CD4-positive, alpha-beta T cell treated with Interleukin-17A for 4 hours (primary cell): Measurements from ENCODE around the gene P3H1.
"Not testable (repeated sequence)": the region's sequence is repeated elsewhere in the genome, so short reads cannot be mapped to it uniquely, and the experiment has no call there.

Experiments used
- DNase-seq: peaks from one replicate; pipeline ENCODE4 v3.0.0-alpha.2; 2020; ENCODE audit warnings: mixed read lengths

P3H1 gene

DNA sequence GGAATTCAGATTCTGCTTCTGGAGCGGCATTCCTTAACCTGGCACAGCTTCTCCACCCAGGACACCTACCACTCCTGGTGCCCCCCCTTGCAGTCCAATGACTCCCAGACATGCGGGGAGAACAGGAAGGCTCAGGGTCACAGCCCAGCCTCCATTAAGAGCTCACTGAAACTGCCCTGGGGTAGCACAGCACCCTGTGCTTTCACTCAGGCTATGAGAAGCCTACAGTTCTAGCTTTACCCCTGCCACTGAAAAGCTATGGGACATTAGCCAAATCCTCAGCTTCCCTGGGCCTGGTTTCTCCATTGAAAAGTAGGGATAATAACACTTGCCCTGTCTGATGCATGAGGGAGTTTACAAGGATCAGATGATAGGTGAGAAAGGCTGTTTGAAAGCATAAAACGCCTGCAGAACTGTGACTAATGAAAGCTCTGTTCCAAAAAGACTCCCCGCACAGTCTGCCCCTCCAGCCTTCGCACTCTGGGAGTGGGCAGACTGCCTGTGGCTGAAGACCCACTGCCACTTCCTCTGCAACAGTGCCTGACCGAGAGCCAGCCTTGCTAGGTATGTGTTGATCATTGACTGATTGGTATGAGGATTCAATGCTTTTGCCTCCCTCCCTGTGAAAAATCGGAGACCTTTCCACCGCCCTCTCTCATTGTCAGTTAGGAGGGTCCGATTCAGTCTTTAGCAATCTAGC, 24.1 kb downstream of the P3H1 start:
- no peak for DNase-seq

DNA sequence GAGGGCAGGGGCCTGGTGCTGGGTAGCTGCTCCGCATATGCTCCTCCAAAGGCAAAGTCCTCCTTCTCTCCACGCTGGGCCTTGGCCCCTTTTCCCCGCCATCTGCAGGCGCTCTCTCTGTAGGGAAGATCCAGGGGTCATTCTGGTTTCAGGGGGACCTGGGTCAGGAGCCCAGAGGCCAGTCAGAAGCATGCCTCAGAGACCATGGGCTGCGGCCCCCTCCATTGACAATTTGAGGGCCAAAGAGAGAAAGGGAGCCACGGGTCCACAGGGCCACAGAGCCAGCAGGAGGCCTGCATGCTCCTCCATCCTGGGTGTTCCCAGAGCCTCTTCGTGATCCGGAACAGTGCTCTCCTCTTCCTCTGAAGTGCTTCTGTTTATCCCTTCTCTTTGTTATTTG, 24.7 kb downstream of the P3H1 start:
- no peak for DNase-seq

DNA sequence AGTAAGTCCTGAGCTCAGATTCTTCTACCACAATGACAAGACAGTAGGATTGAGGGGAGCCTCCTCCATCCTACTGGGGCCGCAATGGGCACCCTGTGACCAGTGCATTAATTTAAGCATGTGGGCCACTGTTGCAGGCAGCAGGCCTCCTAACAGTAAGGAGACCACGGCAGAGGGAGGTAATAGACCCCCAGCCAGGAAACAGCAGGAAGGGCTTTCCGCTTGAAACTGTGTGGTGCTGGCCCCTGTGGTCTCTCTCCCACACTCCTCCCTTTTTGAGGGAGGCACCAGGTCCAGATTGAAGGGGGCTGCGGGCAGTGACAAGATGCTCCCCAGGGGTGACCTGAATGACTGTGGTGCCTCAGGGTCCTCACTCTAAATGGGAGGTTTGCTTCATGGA, 25.1 kb downstream of the P3H1 start:
- DNase-seq = no peak

DNA sequence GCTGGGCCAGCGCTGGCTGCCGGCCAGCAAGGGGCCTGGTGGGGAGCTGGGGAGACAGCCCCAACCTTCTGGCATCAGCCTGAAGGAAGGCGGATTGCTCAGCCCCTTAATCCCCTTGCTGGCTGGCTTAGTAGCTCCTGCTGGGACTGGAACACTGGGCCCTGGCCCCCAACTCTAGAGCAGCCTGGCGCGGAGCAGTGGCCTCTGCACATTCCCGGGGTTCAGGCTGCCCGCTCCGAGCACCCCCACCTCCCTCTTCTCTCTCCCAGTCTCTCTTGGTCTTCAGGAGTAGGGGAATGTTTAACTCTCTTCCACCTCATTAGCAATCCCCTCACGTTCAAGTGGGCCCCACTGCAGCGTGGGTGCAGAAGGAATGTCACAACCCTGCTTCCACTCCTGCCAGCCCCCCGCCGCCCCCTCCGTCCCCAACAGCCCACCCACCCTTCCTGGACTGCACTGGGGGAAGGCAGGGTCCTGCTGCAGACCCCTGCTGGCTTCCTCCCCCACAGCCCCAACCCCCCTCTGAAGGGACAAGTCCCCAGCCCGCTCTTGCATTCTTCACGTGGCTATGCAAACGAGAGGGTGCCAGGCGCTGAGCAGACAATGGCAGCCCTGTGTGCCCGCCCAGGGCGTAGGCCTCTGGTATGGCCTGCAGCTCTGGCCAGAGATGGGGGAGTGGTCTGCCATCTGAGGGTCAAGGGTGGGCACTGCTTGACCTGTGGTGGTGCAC, 25.8 kb downstream of the P3H1 start:
- DNase-seq = no peak

DNA sequence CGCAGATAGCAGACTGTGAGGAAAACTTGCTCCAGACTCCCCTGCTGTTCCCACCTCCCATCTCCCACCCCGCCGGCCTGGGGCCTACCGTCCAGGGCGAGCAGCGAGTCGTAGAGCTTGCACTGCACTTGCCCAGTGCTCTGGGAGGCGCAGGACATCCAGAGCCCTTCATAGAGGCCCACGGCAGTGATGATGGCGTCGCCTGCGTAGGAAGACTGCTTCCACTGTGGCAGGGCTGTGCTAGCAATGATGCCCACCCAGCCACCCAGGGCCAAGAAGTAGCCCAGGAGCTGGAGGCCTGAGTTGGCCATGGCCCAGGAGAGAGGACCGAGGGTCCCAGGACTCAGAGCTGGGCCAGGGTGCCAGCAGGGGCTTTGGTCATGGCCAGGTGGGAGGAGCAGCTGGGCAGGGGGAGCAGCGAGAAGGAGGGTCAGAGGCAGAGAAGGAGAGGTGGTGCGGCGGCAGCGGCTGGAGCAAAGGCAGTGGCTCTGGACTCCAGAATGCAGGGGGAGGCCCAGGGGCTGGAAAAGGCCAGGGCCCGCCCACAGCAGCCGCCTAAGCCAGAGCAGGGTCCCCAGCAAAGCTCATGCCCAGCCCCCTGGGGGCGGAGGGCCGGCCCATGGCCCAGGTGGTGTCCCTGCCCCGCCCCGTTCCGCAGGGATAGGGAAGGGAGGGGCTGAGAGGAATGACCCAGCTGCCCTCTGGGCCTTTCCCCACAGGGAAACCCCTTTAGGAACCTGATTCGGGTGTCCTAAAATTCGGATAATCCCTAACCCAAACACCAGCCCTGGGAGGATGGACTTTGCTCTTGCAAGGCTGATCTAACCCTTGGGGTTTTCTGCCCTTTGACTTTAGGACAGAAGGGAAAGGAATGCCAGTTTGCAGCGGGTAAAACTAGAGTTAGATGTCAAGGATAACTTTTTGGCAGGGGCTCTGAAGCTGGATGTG, 26.8 kb downstream of the P3H1 start, which contains the start of gene CLDN19:
TSS of gene CLDN19 (minus strand) at position 484 of the 948 bp plus-strand sequence. CDS start at position 311, 173 bp downstream.
- no peak for DNase-seq

DNA sequence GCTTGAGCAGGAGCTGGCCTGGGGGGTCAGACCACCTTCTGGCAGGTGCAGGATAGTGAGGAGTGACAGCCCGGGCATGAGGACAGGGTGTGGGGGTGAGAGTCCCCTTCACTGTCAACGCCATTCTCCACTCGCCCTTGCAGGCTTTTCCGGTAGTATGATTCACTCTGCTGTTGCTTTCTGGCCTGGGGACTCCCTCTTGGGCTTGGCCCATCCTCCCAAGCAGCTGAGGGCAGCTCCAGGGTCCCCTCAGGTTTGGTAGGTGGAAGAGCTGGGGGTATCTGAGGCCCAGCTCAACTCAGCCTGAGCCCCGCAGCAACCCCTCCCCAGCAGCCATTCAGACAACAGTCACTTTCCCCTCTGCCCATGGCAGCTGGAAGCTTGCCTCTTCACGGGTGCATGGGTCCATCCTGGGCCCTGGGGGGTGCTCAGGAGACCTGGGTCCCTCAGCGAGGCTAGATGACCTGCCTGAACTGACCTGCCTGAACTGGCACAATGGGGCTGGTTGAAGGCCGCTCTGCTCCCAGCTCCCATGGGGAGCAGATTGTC, 28.1 kb downstream of the P3H1 start:
- DNase-seq = no peak

DNA sequence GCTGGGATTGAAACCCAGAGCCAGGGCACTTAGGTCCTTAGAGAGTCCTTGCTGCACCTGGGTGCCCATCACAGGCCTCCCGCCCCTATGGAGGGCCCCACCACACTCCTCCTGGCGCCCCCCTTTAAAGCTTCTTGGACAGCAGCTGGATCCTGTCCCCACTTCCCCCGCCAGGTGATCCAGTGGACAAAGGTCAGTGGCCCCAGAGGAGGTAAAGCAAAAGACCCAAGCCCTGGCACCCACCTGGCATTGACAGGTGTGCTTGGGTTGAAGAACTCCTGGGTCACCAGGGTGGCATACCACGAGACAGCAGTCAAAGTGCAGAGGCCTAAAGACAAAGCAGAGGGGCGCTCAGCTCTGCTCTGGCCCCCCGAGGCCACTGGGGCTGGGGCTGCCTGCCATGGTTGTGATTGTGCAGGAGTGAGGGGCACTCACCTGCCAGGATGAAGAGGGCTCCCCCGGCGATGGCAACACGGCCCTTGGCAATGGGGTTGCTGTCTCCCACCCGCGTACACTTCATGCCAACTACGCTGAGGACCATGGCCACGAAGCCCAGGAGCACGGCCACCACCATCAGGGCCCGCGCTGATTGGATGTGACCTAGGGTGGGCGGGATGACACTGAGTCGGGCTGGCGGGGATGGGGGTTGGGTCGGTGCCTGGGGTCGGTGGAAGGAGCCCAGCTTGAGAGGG, 28.7 kb downstream of the P3H1 start:
- DNase-seq = no peak

DNA sequence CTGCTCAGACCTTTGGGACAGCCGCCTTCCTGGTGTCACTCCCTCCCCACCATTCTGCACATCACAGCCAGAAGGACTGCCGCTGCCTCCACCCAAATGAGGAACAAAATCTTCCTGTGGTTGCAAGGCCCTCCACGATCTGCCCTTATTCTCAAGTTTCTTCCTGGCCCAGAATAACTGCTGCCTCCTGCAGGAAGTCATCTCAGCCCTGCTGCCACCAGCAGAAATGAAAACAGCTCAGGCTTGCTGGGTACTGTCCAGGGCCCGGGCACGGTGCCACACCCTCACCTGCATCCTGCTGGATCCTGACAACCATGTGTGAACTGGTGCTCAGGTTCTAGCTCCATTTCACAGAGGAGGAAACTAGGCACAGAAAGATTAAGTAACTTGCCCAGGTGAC, 29.6 kb downstream of the P3H1 start:
- no peak for DNase-seq

DNA sequence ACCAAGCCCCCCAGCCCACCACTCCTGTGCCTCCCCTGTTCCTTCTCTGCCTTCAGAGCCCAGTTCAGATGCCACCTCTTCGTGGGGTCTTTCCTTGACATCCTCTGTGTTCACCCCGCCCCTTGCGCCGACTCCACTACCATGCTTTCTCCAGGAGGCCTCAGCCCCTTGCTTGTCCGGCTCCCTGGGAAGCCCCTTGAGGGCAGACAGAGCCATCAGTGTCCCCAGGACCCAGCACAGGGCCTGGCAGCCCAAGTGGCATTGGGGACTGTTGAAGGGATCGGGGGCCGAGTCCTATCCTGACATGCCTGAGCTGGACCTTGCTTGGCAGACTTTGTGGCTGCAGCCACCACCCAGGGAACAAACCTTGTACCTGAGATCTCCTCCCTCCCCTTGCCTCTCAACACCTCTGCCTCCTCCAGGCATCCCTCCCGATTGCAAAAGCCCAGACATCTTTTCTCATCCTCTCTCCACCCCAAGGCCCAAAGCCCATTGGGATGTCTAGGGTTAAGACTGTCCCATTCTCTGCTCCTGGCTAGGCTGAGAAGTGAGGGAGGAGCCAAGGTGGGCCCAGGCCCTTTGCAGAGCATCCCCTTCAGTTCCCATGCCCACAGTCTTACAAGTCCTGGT, 30.1 kb downstream of the P3H1 start:
- DNase-seq = no peak

DNA sequence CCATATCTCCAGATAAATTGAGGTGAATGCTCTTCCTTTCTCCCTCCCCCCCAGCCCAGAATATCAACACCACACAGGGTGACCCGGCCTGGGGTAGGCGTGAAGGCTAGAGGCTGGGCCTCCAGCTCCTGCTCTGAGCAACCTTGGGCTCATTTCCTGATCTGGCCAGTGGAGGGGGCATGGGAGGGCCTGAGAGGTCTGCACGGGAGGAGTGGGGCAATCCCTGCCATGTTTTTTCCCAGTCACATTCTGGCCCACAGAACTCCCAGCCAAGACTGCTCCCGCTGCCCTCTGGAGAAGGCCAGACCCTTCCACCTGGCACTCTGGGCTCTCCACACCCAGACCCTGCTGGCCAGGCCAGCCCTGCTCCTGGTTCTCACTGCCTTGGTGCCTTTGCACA, 30.7 kb downstream of the P3H1 start:
- DNase-seq = no peak

DNA sequence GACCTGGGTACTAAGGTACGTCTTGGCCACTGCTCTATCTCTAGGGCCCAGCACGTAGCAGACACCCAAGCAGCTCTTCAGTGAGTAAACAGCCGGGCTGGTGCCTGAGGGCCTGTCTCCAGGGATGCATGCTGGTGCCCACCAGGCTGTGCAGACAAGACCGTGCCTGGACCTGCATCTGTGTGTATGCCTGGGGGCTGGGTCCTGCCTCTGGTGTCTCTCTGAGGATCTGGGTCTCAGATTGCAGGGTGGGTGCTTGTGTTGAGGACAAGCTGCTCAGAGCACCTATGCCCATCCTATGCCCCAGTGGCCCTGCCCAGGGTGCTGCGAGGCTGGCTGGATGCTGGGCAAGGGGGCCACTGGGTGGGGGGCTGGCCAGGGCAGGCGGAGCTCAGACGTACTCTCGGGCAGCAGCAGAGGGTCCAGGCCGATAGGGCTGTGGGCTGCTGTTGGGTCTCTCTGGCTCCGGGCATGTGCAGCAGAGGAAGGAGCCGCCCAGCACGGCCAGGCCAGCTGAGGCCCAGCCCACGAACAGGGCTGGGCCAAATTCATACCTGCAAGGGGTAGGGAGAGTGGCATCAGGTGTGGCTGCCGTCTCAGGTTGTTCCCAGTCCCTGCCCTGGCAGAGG, 31.2 kb downstream of the P3H1 start:
- no peak for DNase-seq

DNA sequence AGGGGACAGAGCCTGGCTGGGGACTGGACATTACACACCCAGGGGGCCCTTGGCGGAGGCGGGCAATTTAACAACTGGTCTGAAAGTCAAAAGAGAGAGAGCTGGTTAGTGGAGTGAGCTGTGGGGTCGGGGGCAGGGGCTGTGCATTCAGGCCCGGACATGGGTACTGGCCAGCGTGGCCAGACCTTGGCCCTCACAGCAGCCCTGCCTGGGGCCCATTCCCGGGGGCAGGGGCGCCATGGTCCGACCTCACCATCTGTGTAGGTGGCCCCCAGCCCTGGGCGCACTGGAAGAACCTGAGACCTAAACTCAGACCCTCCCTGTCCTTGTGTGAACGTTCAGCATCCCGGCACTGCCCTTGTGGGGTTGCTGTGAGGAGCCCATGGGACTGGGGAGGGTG, 31.8 kb downstream of the P3H1 start:
- DNase-seq = no peak

DNA sequence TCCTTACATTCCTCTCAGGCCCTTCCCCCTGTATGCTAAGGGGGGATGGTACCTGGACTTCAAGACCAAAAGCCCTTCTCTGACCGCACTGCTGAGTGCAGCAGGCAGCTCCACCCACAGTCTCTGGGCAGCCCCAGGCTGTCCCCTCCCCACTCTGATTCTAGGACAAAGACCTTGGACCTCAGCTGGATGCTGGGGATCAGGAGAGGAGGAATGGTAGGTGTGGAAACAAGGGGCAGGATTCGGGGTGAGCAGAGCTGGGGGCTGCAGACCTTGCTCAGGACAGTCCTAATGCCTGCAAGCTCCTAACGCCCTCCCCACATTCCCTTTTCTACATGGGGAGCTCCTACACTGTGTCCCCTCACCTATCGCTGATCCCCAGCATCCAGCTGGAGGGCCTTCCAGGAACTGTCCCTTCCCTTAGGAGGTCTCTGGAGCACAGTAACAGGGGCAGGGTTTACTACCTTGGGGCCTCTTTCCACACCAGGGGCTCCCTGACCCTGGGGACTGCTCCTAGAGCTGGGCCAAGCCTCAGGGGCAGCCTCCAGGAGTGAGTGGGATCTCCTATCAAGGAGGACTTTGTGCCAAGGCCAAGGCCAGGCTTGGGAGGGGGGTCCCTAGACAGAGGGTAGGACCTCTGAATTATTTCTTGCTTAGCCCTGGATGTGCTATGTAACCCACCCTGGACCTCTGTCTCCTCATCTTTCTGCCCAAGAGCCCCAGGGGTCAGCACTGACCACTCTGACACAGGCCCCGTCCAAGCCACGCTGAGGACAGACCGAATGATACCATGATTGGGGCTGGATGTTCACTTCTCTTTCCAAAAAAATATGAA, 32.4 kb downstream of the P3H1 start:
- DNase-seq = no peak

DNA sequence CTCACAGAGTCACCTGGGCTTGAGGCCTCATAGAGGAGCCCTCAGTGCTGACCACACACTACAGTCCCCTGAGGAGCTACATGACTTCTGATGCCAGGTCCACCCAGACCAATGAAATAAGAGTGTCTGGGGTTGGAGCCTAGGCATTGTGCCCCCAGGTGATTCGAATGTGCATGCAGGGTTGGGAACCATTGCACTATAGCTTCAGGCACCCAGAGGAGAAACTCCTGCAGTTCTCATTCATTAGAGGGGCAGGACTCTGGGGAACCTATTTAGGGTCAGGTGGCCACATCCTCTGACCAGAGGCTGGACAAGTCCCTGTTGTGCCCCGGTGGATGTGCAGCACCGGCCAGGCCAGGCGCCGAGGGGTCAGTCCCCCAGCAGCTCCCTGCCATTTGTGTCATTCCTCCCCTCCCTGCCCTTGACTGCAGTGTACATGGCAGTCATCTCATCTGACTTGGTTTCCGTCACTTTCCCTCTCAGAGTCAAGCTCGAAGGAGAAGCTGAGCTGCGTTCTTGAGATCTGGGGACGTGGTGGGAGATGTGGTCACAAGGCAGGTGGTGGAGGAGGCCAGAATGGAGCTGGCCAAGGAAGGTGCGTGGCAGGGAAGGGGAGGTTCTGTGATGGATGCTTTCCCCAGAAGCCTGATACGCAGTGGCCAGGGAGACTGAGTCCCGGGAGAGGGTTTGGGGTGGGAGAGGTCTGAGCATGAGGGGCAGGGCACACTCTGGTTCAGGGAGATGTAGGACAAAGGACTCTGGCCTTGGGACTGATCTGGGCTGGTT, 33.2 kb downstream of the P3H1 start:
- DNase-seq = no peak

DNA sequence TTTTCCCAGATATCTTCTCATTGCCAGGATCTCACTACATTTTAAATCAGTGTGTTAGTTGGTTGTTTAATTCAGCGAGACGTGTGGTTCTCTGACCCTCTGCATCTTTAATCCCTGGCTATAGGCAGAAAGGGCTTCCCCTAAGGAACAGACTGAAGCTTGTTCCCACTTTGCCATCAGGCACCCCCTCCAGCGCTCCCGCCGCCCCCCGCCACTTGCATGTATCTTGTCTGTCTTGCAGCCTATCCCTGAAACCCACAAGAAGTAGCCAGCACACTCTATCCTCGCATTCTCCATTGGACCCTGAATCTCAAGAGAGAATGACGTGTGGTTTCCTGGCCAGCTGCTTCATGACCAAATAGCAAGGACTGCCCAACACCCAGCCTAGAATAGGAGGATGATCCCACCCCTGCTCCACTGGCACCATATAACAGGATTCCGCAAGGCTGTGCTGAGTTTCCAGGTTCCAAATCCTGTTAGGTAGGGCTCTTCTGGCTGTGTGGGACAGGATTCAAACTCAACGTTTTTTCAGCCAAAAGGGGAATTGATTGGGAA, 34.6 kb downstream of the P3H1 start:
- no peak for DNase-seq

DNA sequence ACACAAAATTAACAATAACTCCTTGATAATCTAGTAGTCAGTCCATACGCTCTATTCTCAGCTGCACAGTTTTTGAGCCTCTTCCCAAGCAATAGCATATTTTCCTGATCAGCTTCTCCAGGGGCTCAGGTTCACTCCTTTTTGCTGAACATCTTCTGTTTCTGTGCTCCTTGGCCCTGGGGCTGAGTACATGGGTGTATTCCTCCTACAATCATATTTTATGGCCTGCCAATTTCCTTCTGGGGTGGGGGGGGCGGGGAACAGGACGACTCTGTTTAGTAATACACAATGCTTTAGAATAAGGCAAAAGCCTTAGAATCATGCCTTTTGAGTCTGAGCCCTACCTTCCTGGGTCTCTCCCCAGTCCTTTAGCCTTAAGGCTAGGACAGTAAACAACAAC, 35.2 kb downstream of the P3H1 start:
- no peak for DNase-seq

DNA sequence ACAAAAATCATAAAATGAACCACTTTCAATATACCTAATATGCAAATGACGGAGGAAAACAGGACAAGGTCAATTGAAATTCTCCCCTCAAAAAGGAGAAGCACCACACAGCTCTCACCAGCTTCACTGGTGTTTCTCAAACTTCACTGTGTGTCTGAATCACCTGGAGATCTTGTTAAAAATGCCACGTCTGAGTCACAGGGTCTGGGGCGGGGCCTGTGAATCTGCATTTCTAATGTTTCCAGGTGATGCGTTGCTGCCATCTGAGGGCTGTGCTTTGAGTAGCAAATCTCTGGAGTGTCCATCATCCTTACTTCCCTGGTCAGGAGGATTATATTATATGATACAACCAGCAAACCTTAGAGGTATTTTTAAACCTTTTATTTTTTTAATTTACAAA, 35.8 kb downstream of the P3H1 start:
- peak; percentile 51 for DNase-seq

DNA sequence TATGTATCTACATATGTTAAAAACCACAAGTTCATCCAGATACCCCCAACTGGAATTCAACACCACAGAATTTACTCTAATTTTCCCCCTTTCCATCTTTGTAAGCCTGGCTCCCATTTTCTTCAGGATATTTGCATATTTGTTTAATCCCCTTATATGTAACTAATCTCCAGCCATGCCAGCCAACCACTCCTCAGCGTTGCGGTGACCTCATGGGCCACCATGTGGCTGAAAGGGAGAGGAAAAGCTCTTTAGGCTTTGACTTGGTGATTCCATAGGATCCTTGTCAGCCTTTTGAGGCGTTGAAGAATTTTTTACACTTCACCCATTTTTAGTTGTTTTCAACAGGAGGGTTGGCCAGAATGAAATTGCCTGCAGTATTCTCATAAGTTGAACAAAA, 36.8 kb downstream of the P3H1 start:
- DNase-seq = no peak

DNA sequence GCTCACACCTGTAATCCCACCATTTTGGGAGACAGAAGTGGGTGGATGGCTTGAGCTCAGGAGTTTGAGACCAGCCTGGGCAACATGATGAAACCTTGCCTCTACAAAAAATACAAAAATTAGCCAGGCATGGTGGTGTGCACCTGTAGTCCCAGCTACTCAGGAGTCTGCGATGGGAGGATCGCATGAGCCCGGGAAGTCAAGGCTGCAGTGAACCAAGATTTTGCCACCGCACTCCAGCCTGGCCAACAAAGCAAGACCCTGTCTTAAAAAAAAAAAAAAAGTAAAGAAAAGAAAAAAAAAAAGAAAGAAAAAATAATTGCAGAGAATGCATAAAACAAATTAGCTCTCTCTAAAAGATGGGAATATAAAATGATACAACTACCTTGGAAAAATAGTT, 41.0 kb downstream of the P3H1 start:
- DNase-seq = not testable (repeated sequence)
